Mesodermal cell (in vitro differentiated cells): ENCODE data around the gene SVIL.

Experiments used
- H3K27ac ChIP-seq: 2 replicates; pipeline ENCODE4 v1.7.0; 2013; ENCODE audit warnings: mild to moderate bottlenecking, low read depth, low read length, moderate library complexity; ENCODE audit not compliant: severe bottlenecking
- H3K36me3 ChIP-seq: 2 replicates; pipeline ENCODE4 v1.7.1; 2013; ENCODE audit warnings: mild to moderate bottlenecking, low read length, moderate library complexity; ENCODE audit not compliant: control insufficient read depth, insufficient read depth
- H3K4me1 ChIP-seq: one replicate; pipeline ENCODE4 v1.7.1; 2013; ENCODE audit warnings: mild to moderate bottlenecking, low read length; ENCODE audit not compliant: insufficient read depth, control insufficient read depth, poor library complexity, severe bottlenecking
- H3K4me3 ChIP-seq: 2 replicates; pipeline ENCODE4 v1.7.0; 2013; ENCODE audit warnings: low read length, control low read depth, mild to moderate bottlenecking; ENCODE audit not compliant: insufficient read depth, poor library complexity, severe bottlenecking; ENCODE audit errors: extremely low read depth
- H3K9me3 ChIP-seq: 2 replicates; pipeline ENCODE4 v1.7.1; 2013; ENCODE audit warnings: mild to moderate bottlenecking, low read length, moderate library complexity; ENCODE audit not compliant: control insufficient read depth
- WGBS, 2 experiments: methylation state at CpG; one replicate each; pipeline ENCODE4 v1.1.5; 2013; ENCODE audit warnings: missing lambda C conversion rate in 2 of 2; ENCODE audit not compliant: insufficient coverage in 2 of 2; 5-methylcytosine and 5-hydroxymethylcytosine counted together

The SVIL gene

GRCh38 chr10:29437871-29438270 is 196.9 kb downstream of the SVIL start:
- H3K4me3 ChIP-seq, result peak overlapping the region; percentile 12
- H3K27ac ChIP-seq, result peak overlapping the region; percentile 23
- H3K9me3 ChIP-seq, result peaks cover 8% of the 10 kb centered on the region
- no peaks in the 10 kb centered on the region for H3K36me3 ChIP-seq
- WGBS, 2 experiments, result no CpG with 5 or more reads among the region's 2 CpGs
- H3K4me1 ChIP-seq, result no peaks in the 10 kb centered on the region

- H3K9me3 ChIP-seq, result peaks cover 8% of the 10 kb centered on the region
- 38 to 62% methylated on average over 2 to 5 of the region's 6 CpGs for whole genome bisulfite sequencing, 2 experiments
- H3K4me3 ChIP-seq, result no peak overlapping the region
- H3K27ac ChIP-seq, result peak overlapping the region; percentile 3
- no peaks in the 10 kb centered on the region for H3K36me3 ChIP-seq
- no peaks in the 10 kb centered on the region for H3K4me1 ChIP-seq
These were observed 198.8 kb downstream of the SVIL start for GRCh38 chr10:29435809-29436501.

- H3K36me3 ChIP-seq, result no peaks in the 10 kb centered on the region
- no peaks in the 10 kb centered on the region for H3K4me1 ChIP-seq
- no peak overlapping the region for H3K27ac ChIP-seq
- H3K9me3 ChIP-seq, result peaks cover 8% of the 10 kb centered on the region
- no peak overlapping the region for H3K4me3 ChIP-seq
These were observed 200.7 kb downstream of the SVIL start for GRCh38 chr10:29434111-29434510.

- no peaks in the 10 kb centered on the region for H3K4me1 ChIP-seq
- WGBS, 2 experiments, result no CpG with 5 or more reads among the region's 1 CpG
- H3K4me3 ChIP-seq, result no peak overlapping the region
- no peaks in the 10 kb centered on the region for H3K36me3 ChIP-seq
- no peaks in the 10 kb centered on the region for H3K9me3 ChIP-seq
- H3K27ac ChIP-seq, result no peak overlapping the region
These were observed 203.1 kb downstream of the SVIL start for GRCh38 chr10:29431711-29432110.

- H3K9me3 ChIP-seq, result no peaks in the 10 kb centered on the region
- H3K27ac ChIP-seq, result no peak overlapping the region
- no peaks in the 10 kb centered on the region for H3K4me1 ChIP-seq
- H3K36me3 ChIP-seq, result peaks cover 4% of the 10 kb centered on the region
- 89% methylated on average over 1 of the region's 4 CpGs; no CpG with 5 or more reads in 1 of the 2 experiments for WGBS, 2 experiments
- no peak overlapping the region for H3K4me3 ChIP-seq
These were observed 204.7 kb downstream of the SVIL start for GRCh38 chr10:29430101-29430500.

- H3K4me1 ChIP-seq, result no peaks in the 10 kb centered on the region
- no peak overlapping the region for H3K4me3 ChIP-seq
- peaks cover 14% of the 10 kb centered on the region for H3K36me3 ChIP-seq
- H3K27ac ChIP-seq, result no peak overlapping the region
- H3K9me3 ChIP-seq, result peaks cover 7% of the 10 kb centered on the region
- WGBS, 2 experiments, result 88 to 93% methylated on average over 7 to 8 of the region's 8 CpGs
These were observed 206.3 kb downstream of the SVIL start for GRCh38 chr10:29428486-29428885.

- Histone ChIP-seq H3K4me1 (no peaks in the 10 kb centered on the region), H3K9me3 (peaks cover 7% of the 10 kb centered on the region), H3K27ac (no peak overlapping the region), H3K4me3 (no peak overlapping the region), H3K36me3 (peaks cover 14% of the 10 kb centered on the region)
- WGBS, 2 experiments, result no CpG with 5 or more reads among the region's 2 CpGs
These were observed 207.1 kb downstream of the SVIL start for GRCh38 chr10:29427667-29428066.

GRCh38 chr10:29426420-29426819 is 208.4 kb downstream of the SVIL start:
- Histone ChIP-seq H3K27ac (no peak overlapping the region), H3K4me3 (no peak overlapping the region), H3K4me1 (no peaks in the 10 kb centered on the region), H3K36me3 (peaks cover 19% of the 10 kb centered on the region), H3K9me3 (peaks cover 7% of the 10 kb centered on the region)
- no CpG with 5 or more reads among the region's 1 CpG for WGBS, 2 experiments

GRCh38 chr10:29424017-29424416 is 210.8 kb downstream of the SVIL start:
- 100% methylated on average over 3 of the region's 3 CpGs; no CpG with 5 or more reads in 1 of the 2 experiments for WGBS, 2 experiments
- Histone ChIP-seq H3K4me1 (no peaks in the 10 kb centered on the region), H3K4me3 (no peak overlapping the region), H3K9me3 (peaks cover 7% of the 10 kb centered on the region), H3K36me3 (peaks cover 25% of the 10 kb centered on the region), H3K27ac (no peak overlapping the region)

- H3K4me1 ChIP-seq, result no peaks in the 10 kb centered on the region
- H3K36me3 ChIP-seq, result peaks cover 25% of the 10 kb centered on the region
- H3K9me3 ChIP-seq, result peaks cover 7% of the 10 kb centered on the region
- 90 to 96% methylated on average over 3 to 4 of the region's 4 CpGs for WGBS, 2 experiments
- H3K4me3 ChIP-seq, result no peak overlapping the region
- H3K27ac ChIP-seq, result no peak overlapping the region
These were observed 214.0 kb downstream of the SVIL start for GRCh38 chr10:29420744-29421143.

- H3K36me3 ChIP-seq, result peaks cover 10% of the 10 kb centered on the region
- WGBS, 2 experiments, result 100% methylated on average over 1 of the region's 3 CpGs; no CpG with 5 or more reads in 1 of the 2 experiments
- no peak overlapping the region for H3K27ac ChIP-seq
- H3K4me1 ChIP-seq, result no peaks in the 10 kb centered on the region
- H3K9me3 ChIP-seq, result no peaks in the 10 kb centered on the region
- no peak overlapping the region for H3K4me3 ChIP-seq
These were observed 217.4 kb downstream of the SVIL start for GRCh38 chr10:29417324-29417723.
